T1000 (cell line): ENCODE results near the gene TOMM20.
A peak's percentile ranks its signal among the peaks of the same experiment; 100 is the strongest.
"Not testable (repeated sequence)": the region's sequence is repeated elsewhere in the genome, so short reads cannot be mapped to it uniquely, and the experiment has no call there.

ENCODE experiments used
- DNase-seq: peaks from one replicate; lab custom pipeline; 2025; ENCODE audit warnings: mixed read lengths; lab: John Stamatoyannopoulos, UW

TOMM20 gene

DNA sequence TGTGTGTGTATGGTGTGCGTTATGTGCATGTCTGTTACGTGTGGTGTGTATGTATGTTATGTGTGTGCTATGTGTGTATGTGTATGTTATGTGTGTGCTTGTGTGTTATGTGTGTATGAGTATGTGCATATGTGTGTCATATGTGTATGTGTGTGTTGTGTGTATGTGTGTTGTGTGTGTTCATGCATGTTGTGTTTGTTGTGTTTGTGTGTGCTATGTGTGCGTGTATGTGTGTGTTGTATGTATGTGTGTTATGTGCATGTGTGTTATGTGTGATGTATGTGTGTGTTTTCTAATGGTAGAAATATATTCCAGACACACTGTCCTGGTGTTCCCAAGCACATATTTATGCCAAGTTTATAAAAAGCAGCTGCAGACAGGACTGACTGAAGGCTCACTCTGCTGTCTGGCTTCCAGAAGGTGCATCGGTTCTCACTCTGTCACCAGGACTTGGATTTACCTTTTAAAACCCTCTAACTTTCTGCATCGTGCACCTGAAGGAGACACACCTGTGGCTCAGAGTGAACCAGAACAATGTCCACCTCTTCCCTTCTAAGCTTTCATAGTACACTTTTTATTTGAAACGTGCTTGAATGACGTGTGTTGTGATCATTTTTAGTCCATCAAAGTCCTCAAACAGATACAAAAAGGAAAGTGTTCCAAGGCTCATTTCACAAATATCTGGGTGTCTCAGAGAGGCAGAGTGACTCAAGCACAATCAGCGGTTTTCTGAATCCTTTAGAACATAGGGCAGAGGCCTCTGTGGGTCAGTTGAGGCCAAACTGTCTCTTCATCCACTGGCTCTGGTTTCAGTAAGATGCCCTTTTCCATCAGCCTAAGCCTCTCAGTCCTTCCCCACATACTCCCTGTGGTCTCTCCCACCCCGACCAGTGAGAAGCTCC, 49.9 kb downstream of the TOMM20 start:
- no peak for DNase-seq

DNA sequence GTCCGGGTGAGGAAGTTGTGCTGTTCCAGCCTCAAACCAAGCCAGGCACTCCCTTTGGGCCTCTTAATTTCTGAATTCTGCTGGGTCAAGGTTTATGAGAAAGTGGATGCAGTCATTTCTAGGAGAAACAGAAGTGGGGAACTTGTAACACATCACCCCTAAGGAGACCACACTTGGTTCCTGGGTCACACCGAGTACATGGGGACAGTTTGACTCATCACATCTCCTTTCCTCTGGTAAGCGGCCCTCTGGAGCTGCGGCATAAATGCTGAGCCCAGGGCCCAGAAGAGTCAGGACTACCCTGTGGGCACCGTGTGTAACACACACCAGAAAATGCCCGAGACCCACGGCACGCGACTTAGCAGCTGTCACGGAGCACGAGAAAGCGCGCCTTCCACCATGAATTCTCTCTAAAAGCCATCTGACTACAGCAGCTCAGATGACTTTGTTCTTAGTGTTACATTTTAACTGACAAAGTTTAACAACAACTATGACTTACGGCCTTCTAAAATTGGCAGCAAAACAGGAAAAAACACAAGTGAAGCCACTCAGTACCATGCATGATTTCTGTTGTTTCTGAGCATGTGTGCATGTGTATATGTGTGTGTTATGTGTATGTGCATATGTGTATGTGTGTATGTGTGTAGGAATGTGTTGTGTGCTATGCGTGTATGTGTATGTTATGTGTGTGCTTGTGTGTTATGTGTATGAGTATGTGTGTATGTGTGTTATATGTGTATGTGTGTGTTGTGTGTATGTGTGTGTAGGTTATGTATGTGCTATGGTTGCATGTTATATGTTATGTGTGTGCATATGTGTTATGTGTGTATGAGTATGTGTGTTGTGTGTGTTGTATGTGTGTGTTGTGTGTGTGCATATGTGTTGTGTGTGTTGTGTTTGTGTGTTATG, 50.8 kb downstream of the TOMM20 start:
- DNase-seq = no peak

- no peak for DNase-seq
Measured at GRCh38 chr1:235077163-235077540, 51.5 kb downstream of the TOMM20 start.

GRCh38 chr1:235076504-235077162, 52.0 kb downstream of the TOMM20 start:
- DNase-seq = no peak

- DNase-seq = no peak
Measured at GRCh38 chr1:235075777-235076308, 52.8 kb downstream of the TOMM20 start.

DNA sequence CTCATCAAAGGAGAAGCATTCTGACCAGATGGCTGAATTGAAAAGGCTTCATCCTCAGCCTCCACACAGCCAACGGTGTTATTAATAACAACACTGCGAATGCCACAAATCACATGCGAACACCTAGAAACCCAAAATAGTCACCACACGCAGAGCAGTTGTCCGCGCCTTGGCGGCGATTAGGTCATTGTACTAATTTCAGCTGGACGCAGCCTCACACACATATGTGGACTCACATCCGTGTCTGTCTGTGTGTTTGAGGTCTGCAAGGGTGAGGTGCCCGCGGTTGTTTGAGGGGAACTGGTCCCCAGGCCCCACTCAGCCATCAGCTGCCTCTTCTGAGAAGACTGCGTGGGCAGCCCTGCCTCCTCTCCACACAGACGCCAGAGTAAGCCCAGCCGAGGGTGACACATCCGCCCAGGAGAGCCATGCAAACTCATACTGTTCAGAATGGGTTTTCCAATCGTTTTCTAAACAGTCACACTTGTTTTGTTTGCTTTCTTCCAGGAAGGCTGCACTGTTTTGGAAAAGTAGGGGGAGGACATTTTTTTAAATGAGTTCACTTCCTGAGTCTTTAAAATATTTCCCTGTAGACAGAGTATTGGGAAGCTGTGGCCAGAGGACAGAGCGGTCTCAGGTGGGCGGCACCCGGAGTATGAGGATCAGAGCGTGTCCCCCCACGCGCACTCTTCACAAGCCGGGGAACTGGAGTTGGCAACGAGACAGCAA, 53.4 kb downstream of the TOMM20 start:
- peak; percentile 51 for DNase-seq

GRCh38 chr1:235074523-235075047, 54.1 kb downstream of the TOMM20 start:
- DNase-seq = no peak

GRCh38 chr1:235073968-235074522, 54.6 kb downstream of the TOMM20 start:
- DNase-seq = no peak

GRCh38 chr1:235073331-235073967, 55.2 kb downstream of the TOMM20 start:
- no peak for DNase-seq

GRCh38 chr1:235072577-235072976, 56.1 kb downstream of the TOMM20 start:
- not testable (repeated sequence) for DNase-seq

GRCh38 chr1:235072096-235072495, 56.5 kb downstream of the TOMM20 start:
- no peak for DNase-seq

DNA sequence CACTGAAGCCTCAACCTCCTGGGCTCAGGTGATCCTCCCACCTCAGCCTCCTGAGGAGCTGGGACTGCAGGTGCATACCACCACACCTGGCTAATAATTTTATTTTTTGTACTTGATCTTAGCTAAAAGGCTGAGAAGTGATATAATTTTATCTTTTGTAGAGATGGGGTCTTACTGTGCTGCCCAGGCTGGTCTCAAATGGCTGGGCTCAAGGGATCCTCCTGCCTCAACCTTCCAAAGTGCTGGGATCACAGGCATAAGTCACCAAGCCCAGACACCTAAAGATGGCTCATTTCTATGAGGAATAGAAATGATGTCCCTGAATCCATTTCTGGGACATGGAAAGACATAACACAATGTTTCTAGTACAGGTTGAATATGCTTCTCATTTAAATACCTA, 57.8 kb downstream of the TOMM20 start:
- no peak for DNase-seq

- peak; percentile 78 for DNase-seq
Measured at GRCh38 chr1:235069577-235070563, 58.8 kb downstream of the TOMM20 start.

DNA sequence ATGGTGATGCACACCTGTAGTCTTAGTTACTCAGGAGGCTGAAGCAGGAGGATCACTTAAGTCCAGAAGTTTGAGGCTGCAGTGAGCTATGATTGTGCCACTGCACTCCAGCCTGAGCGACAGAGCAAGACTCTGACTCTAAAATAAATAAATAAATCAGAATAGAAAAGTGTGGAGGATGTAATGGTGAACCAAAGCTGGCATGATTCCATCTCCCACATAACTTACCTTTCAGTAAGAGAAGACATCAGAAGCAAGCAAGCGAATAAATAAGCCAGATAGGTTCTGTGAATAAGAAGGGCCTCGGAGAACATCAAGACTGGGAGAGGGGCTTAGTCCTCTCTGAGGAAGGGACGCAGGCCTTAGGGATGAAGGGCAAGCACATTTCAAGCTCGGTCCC, 59.5 kb downstream of the TOMM20 start:
- no peak for DNase-seq

GRCh38 chr1:235068158-235069121, 60.2 kb downstream of the TOMM20 start:
- no peak for DNase-seq

DNA sequence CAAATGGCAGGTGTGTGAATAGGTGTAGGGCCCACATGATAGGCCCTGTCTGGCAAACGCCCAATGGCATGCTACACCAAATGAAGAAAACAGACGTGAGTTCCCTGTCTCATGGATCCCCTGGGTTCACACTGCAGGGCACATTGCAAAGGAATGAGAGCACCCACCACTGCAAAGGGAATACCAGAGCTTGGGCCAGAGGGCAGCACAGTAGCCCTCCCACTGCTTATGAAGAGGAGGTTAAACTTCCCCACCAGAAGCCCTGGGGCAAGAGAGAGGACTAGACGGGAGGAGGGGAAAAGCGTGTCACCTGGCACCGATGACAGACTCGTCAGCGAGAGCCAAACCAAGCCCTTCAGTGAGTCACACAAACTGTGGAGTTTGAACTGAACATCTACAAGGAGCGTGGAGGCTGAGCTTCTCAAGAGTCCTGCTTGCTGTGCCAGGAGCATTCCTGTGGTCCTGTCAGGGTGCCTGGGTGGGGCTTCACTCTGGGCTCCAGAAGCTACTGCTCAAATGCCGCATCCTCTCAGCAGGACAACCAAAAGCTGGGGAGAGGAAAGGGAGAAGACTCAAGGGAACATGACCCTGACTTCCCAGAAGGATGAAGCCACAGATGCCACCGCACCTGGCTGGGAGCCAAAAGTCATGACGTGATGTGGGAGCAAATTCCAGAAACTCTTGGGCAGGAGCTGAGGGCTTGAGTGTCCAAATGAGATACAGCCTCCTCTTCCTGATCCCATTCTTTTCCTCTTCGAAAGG, 61.1 kb downstream of the TOMM20 start:
- DNase-seq = peak; percentile 93
